ENCODE results near the gene HSPA12A.

The HSPA12A gene

GRCh38 chr10:116741391-116742351 is 695 bp downstream of the HSPA12A start:
- no peak for DNase-seq (ENCODE audit: low read depth)

GRCh38 chr10:116740971-116741370 is 1.4 kb downstream of the HSPA12A start:
- DNase-seq (ENCODE audit: low read depth), result no peak

- DNase-seq (ENCODE audit: low read depth), result no peak
These were observed 4.0 kb downstream of the HSPA12A start for GRCh38 chr10:116738339-116738738.

- DNase-seq (ENCODE audit: low read depth), result no peak
These were observed 4.6 kb downstream of the HSPA12A start for GRCh38 chr10:116737627-116738327.

- no peak for DNase-seq (ENCODE audit: low read depth)
These were observed 8.8 kb downstream of the HSPA12A start for GRCh38 chr10:116733566-116733965.

GRCh38 chr10:116732573-116732972 is 9.8 kb downstream of the HSPA12A start:
- DNase-seq (ENCODE audit: low read depth), result no peak

- no peak for DNase-seq (ENCODE audit: low read depth)
These were observed 11.7 kb downstream of the HSPA12A start for GRCh38 chr10:116730464-116731260.

- no peak for DNase-seq (ENCODE audit: low read depth)
These were observed 13.1 kb downstream of the HSPA12A start for GRCh38 chr10:116729243-116729642.

- no peak for DNase-seq (ENCODE audit: low read depth)
These were observed 13.8 kb downstream of the HSPA12A start for GRCh38 chr10:116728526-116729096.

GRCh38 chr10:116723428-116724281 is 18.7 kb downstream of the HSPA12A start:
- no peak for DNase-seq (ENCODE audit: low read depth)

GRCh38 chr10:116722736-116723427 is 19.5 kb downstream of the HSPA12A start:
- DNase-seq (ENCODE audit: low read depth), result no peak

- no peak for DNase-seq (ENCODE audit: low read depth)
These were observed 20.6 kb downstream of the HSPA12A start for GRCh38 chr10:116721547-116722392.

GRCh38 chr10:116720668-116721546 is 21.5 kb downstream of the HSPA12A start:
- DNase-seq (ENCODE audit: low read depth), result no peak

GRCh38 chr10:116720241-116720643 is 22.1 kb downstream of the HSPA12A start:
- no peak for DNase-seq (ENCODE audit: low read depth)

- no peak for DNase-seq (ENCODE audit: low read depth)
These were observed 22.6 kb downstream of the HSPA12A start for GRCh38 chr10:116719804-116720203.

- no peak for DNase-seq (ENCODE audit: low read depth)
These were observed 24.3 kb downstream of the HSPA12A start for GRCh38 chr10:116718058-116718457.

GRCh38 chr10:116716381-116716780 is 26.0 kb downstream of the HSPA12A start:
- no peak for DNase-seq (ENCODE audit: low read depth)

- DNase-seq (ENCODE audit: low read depth), result no peak
These were observed 26.5 kb downstream of the HSPA12A start for GRCh38 chr10:116715839-116716377.
